Pulmonary artery endothelial cell (primary cell): ENCODE results near the gene AURKB. TPM values are rescaled to one million over a fixed set of nuclear protein-coding genes. Genes with fewer than 3 reads are reported as not detected.

Experiments used
- DNase-seq: peaks from one replicate; pipeline ENCODE4 v3.0.0-alpha.2; 2011; ENCODE audit warnings: low read depth, low spot score
- total RNA-seq: library from RNA; depleted of rRNA; stranded (reverse); fragments of >200 nt; gene quantifications from 2 replicates; pipeline ENCODE4 v1.2.3, GENCODE V29; 2014

AURKB gene
- total RNA-seq, 1 donor from 2014 or later: 34.4 TPM

- DNase-seq: no peak
Observed at GRCh38 chr17:8162233-8162996, 48.0 kb downstream of the AURKB start, which contains the start of gene VAMP2. Gene VAMP2 (minus strand): TSS chr17:8162948. CDS start chr17:8162879, 69 bp downstream.

GRCh38 chr17:8161289-8162232 lies 48.8 kb downstream of the AURKB start:
- DNase-seq: no peak

- DNase-seq: no peak
Observed at GRCh38 chr17:8160741-8161221, 49.6 kb downstream of the AURKB start.

GRCh38 chr17:8160224-8160577 lies 50.2 kb downstream of the AURKB start:
- DNase-seq: no peak

GRCh38 chr17:8159459-8160223 lies 50.7 kb downstream of the AURKB start:
- no peak for DNase-seq

GRCh38 chr17:8159032-8159400 lies 51.4 kb downstream of the AURKB start:
- DNase-seq: no peak

- no peak for DNase-seq
Observed at GRCh38 chr17:8158267-8159031, 51.9 kb downstream of the AURKB start.

- peak; percentile 100 for DNase-seq
Observed at GRCh38 chr17:8156246-8156992, 54.0 kb downstream of the AURKB start.

- no peak for DNase-seq
Observed at GRCh38 chr17:8155996-8156245, 54.5 kb downstream of the AURKB start.

GRCh38 chr17:8155231-8155995 lies 55.0 kb downstream of the AURKB start:
- DNase-seq: no peak

Other genes starting within 250 kb of the AURKB start
- not detected in 2 replicates for gene GUCY2D, start 208.0 kb downstream of the AURKB start, total RNA-seq
- not detected in 2 replicates for gene ALOX15B, start 171.5 kb downstream of the AURKB start, total RNA-seq
- not detected in 2 replicates for gene ALOX12B, start 122.9 kb downstream of the AURKB start, total RNA-seq
- gene ALOXE3, start 92.1 kb downstream of the AURKB start, total RNA-seq: not detected in 2 replicates
- gene HES7, start 86.5 kb downstream of the AURKB start, total RNA-seq: 0.14 and 0.40 TPM in 2 replicates
- 8.0 and 11.3 TPM in 2 replicates for gene PER1, start 58.2 kb downstream of the AURKB start, total RNA-seq
- gene VAMP2, start 47.6 kb downstream of the AURKB start, total RNA-seq: 3.9 and 4.0 TPM in 2 replicates
- 15.8 and 33.2 TPM in 2 replicates for gene TMEM107, start 34.2 kb downstream of the AURKB start, total RNA-seq
- 9.6 and 13.4 TPM in 2 replicates for gene BORCS6, start 20.4 kb downstream of the AURKB start, total RNA-seq
- gene CTC1, start 37.5 kb upstream of the AURKB start, total RNA-seq: 5.5 and 10.6 TPM in 2 replicates
- 40.7 and 52.3 TPM in 2 replicates for gene PFAS, start 38.7 kb upstream of the AURKB start, total RNA-seq
- 17.1 and 17.6 TPM in 2 replicates for gene RANGRF, start 78.1 kb upstream of the AURKB start, total RNA-seq
- 0.67 and 1.1 TPM in 2 replicates for gene SLC25A35, start 84.8 kb upstream of the AURKB start, total RNA-seq
- 12.7 and 17.9 TPM in 2 replicates for gene ARHGEF15, start 99.7 kb upstream of the AURKB start, total RNA-seq
- gene ODF4, start 129.3 kb upstream of the AURKB start, total RNA-seq: not detected in 2 replicates
- gene RPL26, start 172.6 kb upstream of the AURKB start, total RNA-seq: 3,304 and 3,763 TPM in 2 replicates
- gene RNF222, start 187.3 kb upstream of the AURKB start, total RNA-seq: not detected in 2 replicates
- gene NDEL1, start 225.3 kb upstream of the AURKB start, total RNA-seq: 33.4 and 38.2 TPM in 2 replicates